GM12891 (cell line): ENCODE data around the gene BRD3.

Source experiments
- PAX5 ChIP-seq: IDR thresholded peaks from 2 replicates; pipeline ENCODE4 v1.6.1; 2011; ENCODE audit warnings: low read length, moderate library complexity, mild to moderate bottlenecking; ENCODE audit not compliant: insufficient read depth, severe bottlenecking
- POLR2A ChIP-seq: IDR thresholded peaks from 2 replicates; pipeline ENCODE4 v1.6.1; 2011; ENCODE audit warnings: low read depth, low read length, control low read depth
- POLR2AphosphoS5 ChIP-seq: IDR thresholded peaks from 2 replicates; pipeline ENCODE4 v1.6.1; 2011; ENCODE audit warnings: low read depth, low read length, control low read depth

DNA sequence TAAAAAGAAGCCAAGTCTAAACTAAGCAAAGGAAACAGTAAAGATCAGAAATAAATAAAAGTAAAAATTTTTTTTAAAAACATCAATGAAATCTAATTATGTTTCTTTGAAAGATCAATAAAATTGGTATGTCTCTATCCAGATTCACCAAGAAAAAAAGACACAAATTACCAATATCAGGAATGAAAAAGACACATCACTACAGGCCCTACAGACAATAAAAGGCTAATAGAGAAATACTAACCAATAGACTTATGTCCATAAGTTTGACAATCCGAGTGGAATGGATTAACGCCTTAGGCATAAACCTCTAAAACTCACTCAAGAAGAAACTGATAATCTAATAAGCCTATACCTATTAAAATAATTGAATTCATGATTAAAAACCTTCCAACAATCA is 30.2 kb downstream of the BRD3 start:
- TF ChIP-seq POLR2A = no peak
- TF ChIP-seq POLR2AphosphoS5 = no peak
- TF ChIP-seq PAX5 = no peak
